Measurements from ENCODE around the gene DUSP9.
A peak's percentile ranks its signal among the peaks of the same experiment; 100 is the strongest.

DUSP9 gene

DNA sequence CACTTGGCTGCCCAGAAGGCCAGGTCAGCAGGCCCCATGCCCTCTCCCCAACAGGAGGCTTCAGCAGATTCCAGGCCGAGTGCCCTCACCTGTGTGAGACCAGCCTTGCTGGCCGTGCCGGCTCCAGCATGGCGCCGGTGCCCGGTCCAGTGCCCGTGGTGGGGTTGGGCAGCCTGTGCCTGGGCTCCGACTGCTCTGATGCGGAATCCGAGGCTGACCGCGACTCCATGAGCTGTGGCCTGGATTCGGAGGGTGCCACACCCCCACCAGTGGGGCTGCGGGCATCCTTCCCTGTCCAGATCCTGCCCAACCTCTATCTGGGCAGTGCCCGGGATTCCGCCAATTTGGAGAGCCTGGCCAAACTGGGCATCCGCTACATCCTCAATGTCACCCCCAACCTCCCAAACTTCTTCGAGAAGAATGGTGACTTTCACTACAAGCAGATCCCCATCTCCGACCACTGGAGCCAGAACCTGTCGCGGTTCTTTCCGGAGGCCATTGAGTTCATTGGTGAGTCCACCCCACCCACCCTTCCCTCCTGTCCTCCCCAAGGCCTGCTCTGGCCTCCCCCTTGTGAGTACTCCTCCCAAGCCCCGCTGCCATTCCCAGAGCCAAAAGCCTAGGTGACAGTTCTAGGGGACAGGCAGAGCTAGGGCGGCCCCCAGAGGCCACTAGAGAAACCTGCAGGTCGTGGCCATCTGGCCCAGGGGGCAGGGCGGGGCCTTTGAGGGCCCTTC, 2.3 kb downstream of the DUSP9 start:
- DNase-seq (ENCODE audit: low read depth in 2 of 2) = no peak

DNA sequence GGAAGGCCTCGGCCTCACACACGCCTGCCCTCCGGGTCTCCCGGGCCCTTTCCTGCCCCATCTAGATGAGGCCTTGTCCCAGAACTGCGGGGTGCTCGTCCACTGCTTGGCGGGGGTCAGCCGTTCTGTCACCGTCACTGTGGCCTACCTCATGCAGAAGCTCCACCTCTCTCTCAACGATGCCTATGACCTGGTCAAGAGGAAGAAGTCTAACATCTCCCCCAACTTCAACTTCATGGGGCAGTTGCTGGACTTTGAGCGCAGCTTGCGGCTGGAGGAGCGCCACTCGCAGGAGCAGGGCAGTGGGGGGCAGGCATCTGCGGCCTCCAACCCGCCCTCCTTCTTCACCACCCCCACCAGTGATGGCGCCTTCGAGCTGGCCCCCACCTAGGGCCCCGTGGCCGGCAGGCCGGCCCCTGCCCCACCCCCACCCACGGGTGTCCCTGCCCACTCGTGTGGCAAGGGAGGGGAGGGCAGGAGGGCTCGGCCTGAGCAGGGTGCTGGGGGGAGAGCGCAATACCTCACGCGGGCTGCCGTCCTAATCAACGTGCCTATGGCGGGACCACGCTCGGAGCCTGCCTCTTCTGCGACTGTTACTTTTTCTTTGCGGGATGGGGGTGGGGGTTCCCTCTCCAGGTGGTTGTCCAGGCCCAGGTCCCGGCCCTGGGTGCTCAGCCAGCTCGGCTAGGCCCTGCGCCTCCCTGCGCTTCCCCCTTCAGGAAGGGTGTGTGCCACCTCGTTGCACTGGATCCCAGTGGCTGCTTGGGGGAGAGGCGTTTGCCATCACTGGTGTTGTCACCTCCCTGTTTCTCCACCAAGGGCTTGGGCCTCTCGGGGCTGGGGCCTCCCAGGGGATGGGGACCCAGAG, 3.1 kb downstream of the DUSP9 start:
- DNase-seq (ENCODE audit: low read depth in 2 of 2) = no peak

DNA sequence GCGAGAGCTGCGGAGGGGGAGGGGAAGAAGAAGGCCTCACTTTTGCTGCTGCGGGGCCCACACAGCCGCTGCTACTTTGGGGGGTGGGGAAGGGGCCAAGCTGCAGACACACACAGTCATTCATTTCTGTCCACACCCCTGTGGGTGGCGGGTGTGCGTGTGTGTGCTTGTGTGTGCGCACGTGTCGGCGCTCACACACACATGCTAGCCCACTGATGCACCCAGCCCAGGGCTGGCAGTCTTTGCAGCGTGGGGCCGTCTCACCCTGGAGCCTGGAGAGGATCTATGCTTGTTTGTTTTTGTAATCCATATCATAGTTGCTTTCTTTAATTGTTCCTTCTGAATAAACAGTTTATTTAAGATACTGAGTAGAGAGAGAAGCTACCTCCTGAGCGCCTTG, 4.0 kb downstream of the DUSP9 start:
- no peak for DNase-seq (ENCODE audit: low read depth in 2 of 2)

DNA sequence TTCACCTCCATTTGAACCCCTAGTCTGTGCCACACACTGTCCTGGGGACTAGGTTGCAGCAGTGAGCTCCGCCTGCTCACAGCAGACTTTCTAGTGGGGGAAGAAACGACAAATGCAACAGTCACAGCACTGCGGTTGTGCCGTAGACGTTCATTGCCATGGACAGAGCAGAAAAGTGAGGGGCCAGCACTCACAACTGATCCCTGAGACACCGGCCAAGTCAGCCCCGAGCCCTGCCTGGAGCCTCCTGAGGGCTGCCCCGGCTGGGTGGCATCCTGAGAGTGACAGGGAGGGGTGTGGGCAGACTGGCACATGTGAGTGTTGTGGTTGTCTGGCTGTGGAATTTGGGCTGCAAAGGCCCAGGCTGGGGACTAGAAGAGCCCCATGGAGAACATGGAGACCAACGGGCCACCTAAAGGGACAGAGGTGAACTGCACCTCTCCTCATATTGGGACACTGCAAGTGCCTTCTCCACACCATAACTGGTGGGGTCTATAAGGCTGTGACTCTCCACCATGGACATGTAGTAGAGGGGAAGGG, 4.6 kb downstream of the DUSP9 start:
- no peak for DNase-seq (ENCODE audit: low read depth in 2 of 2)

DNA sequence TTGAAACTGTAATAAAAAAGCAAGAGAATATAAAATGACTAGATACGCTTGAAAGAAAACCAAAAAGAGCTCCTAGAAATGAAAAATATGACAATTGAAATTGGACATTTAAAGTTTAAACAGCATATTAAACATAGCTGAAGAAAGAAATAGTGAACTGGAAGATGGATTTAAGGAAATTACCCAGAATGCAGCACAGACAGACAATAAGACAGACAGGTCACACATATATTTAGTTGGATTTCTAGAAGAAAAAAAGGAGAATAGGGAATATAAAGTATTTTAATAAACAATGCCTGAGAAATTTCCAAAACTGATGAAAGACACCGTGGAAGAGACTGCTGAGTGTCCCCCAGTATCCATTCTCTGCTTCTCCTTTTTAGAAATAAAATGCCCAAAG, 6.6 kb downstream of the DUSP9 start:
- DNase-seq (ENCODE audit: low read depth in 2 of 2) = no peak

DNA sequence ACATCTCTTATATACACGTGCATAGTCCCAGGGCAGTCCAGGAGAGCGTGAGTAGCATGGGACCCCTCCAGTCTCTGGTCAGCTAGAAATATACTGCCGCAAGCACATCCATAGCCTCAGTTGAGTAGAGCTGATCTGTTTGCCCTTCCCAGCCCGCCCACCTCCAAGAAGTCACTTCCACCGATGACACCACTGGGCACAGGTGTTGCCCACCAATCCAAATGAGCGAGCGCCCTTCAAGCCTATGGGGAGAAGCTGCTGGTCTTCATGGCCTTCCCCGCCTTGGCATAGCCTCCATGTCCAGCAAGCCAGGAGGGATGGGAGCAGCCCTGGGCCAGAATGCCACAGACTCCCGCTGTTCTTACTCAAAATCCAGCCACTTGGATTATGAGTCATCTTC, 10.2 kb downstream of the DUSP9 start:
- DNase-seq (ENCODE audit: low read depth in 2 of 2) = no peak

DNA sequence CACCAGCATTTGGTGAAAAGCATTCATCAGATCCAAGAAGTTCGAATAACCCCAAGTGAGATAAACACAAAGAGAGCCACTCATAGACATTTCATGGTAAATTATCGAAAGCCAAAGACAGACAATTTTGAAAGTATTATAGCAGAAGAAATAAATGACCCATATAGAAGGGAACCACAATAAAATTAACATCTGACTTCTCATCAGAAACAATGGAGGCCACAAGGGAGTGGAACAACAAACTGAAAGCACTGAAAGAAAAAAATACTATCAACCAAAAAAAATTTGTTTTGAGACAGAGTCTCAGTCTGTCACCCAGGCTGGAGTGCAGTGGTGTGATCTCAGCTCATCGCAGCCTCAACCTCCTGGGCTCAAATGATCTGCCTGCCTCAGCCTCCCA, 12.3 kb downstream of the DUSP9 start:
- no peak for DNase-seq (ENCODE audit: low read depth in 2 of 2)

DNA sequence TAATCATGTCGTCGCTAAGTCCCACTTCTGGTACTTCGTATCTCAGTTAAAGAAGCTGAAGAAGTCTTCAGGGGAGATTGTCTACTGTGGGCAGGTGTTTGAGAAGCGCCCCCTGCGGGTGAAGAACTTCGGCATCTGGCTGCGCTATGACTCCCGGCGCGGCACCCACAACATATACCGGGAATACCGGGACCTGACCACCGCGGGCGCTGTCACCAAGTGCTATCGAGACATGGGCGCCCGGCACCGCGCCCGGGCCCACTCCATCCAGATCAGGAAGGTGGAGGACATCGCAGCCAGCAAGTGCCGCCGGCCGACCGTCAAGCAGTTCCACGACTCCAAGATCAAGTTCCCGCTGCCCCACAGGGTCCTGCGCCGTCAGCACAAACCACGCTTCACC, 15.3 kb downstream of the DUSP9 start:
- DNase-seq (ENCODE audit: low read depth in 2 of 2) = no peak

DNA sequence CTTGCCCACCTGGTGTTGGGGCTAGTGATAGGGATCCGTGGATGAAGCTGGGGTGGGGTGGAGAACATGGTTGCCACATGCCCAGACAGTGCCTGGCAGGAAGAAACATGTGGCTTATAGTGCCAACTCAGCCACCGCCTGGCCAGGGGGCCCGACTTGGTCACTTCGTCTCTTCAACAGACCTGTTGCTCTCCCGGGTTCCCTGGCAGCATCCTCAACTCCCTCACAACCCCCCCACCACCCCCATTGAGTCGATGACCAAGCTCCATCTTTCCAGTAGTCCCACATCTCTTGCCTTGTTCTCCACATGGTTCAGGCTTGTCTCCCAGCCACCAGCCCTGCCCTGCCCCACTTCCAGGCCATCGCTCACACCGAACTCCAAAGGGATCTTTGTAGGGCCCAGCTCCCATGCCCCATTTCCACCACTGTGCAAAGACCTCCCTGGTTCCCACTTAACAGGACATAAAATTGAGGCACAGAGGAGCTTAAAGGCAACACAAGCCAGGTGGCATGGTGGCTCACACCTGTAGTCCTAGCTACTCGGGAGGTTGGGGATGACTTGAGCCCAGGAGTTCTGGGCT, 18.8 kb downstream of the DUSP9 start:
- no peak for DNase-seq (ENCODE audit: low read depth in 2 of 2)

DNA sequence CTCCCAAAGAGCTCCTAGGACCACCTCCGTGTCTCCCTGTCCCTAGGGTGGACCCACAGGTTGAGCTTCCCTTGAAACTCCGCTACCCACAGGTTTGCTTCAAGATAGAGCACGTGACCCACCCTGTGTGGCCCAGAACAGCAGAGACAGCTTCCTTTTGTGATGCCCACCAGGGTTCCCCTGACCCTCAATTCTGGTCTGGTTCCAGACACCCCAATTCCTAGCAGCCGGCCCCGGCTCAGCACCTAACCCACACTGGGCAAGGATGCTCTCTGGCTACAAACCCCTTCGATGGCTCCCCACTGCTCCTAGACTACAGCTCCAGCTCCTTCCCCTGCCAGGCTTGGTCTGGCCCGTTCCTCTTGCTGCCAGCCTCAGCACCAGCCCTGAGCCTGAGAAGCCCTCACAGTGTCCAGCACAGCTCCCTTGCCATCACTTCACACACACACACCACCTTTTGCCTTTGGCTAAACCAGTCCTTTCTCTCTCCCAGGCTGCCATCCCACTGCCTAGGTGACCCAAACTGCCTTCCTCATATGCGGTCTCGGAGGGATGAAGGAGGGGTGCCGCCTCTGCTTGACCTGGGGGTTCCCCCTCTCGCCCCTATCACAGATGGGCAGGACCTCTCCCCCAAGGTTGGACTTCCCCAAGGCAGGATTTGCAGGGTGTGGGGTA, 20.4 kb downstream of the DUSP9 start:
- DNase-seq (ENCODE audit: low read depth in 2 of 2) = no peak

DNA sequence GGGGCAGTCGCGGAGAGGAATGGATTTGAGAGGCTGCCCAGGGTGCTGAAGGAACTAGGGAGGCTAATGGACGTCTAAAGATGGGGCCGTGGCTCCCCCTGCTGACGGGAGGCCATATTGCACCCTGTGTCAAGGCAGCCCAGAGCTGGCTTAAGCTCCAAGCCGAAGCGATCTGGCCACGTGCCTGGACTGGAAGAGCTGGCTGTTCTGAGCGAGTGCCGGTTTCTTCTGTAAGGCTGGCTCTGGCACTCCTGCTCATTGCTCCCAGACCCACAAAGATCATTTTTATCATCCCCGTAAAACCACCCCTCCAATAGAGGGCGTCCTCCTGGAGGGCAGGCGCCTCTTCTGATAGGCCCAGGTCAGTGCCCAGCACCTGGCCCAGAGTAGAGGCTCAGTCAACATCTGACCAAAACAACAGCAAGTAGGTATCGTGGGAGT, 21.0 kb downstream of the DUSP9 start:
- DNase-seq (ENCODE audit: low read depth in 2 of 2) = peak; percentile 29 to 41

DNA sequence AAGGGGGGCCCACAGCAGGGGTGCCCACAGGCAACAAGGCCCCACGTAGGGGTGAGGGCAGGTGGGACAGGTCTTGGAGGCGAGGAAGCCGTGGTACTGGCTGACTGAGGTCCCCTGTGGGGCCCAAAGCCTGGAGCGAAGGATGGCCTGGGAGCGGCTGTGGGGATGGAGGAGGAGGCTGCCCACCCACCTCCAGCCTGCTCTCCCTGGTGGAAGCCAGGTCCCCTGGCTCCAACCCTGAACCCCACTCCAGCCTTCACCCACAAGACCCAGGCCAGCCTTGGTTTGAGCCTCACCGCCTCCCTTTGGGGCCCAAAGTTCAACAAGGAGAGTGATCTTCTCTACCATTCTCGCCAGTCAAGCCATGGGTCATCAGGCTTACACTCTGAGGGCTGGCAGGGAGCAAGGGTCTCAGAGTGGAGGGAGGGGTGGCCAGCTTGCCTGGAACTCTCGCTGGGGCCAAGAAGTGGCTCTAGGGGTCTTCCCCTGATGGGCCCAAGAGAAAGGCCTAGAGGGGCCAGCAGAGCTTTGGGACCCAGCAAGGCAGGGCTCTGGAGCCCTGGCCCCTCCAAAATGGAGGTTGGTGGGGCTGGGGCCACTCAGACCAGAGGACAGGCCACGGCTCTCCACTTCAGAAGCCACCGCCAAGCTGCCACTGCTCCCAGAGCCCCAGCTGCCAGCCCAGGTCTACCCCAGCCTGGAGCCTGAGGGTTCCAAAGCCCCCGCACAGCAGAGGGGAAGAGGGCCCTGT, 21.6 kb downstream of the DUSP9 start:
- no peak for DNase-seq (ENCODE audit: low read depth in 2 of 2)

DNA sequence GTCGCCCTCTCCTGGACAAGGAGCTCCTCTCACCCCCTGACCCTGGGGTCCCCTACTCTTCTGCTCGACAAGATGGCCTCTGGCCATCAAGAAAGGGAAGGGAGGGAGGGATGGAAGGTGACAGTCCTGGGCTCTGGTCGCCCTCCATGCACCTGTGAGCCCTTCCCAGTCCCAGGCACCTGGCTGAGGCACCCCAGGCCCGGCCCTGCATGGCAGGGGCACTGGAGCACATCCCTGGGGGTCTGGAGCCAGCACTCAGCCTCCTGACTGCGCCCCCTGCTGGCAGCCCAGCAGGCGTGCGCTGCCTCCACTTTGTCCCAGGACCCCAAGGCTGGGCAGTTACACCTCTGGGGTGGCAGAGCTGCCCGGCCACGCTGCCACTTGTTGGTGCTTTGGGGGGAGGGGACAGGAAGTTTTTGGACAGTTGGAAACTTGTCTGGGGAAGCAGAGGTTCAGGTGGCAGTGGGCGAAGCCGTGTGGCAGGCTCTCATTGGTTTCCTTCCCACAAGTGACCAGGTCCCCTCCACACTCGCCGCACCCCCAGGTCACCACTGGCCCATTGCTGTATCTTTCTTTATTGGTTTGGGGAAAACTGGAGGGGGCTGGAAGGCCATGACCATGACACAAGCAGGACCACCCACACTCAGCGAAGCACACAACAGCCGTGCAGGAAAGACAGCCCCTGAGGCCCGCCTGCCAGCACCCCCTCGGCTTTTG, 22.3 kb downstream of the DUSP9 start:
- DNase-seq (ENCODE audit: low read depth in 2 of 2) = no peak

DNA sequence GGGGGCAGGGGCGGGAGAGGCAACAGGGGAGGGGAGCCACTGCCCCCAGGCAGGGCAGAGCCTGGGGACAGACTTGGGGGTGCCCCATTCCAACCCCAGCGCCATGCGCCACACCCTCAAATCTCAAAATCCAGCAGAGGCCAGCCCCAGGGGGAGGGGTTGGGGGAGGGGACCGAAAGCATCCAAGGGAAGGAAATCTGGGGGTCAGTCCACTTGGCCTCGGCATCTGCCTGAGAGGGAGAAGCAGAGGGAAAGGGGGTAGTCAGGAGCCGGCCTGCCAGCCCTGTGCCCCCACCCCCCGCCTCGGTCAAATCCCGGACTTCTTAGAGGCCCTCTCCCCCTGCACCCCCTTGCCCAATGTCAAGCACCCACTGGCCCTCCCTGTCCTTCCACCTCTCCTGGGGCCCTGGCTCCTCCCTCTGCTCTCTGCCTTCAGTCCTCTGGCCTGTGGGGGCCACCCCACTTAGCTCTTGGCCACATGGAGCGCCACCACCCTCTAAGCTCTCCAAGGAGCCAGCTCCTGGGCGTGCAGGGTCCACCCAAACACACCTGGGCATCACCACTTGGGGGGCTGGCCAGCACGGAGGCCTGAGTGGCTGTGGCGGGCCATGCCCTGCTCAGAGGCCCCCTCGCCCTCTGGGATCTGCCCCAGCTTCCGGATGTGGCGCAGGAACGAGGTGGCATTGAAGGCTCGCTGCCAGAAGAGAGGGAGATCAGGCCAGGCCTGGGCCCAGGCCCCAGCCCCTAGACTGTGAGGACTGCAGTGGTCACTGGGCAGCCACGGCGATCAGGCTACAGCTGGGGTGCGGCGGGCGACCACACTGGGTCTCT, 23.1 kb downstream of the DUSP9 start:
- DNase-seq (ENCODE audit: low read depth in 2 of 2) = no peak

DNA sequence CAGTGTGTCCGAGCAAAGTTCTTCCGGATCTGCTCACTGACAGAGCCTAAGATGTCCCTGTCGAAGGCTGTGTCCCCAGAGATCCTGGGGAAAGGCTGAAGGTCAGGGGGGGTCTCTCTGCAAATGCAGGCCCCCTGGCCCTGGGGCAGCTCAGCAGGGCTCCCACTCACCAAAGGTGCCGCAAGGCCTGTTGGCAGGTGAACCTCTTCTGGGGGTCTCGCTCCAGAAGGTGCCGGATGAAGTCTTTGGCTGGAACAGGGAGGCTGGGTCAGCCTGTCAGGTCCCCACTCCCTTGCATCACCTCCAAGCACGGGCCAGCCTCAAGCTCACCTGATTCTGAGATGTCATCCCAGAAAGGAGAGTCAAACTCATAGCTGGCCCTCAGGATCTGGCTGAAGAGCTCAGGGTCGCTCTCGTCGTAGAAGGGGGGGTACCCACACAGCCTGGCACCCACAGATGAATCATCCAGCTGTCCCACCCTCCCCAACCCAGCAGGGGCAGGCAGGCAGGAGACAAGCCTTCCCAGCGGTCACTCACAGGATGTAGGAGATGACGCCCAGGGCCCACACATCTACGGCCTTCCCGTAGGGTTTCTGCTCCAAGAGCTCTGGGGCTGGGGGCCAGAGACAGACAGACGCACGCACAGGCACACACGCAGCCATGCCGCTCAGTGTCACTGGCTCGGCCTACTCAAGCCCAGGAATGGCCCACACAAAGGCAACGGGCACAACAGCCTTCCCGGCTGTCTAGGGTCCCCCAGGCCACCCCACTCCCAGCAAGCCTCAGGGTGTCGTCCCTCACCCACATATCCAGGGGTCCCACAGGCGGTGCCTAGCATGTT, 24.0 kb downstream of the DUSP9 start:
- DNase-seq (ENCODE audit: low read depth in 2 of 2) = no peak

DNA sequence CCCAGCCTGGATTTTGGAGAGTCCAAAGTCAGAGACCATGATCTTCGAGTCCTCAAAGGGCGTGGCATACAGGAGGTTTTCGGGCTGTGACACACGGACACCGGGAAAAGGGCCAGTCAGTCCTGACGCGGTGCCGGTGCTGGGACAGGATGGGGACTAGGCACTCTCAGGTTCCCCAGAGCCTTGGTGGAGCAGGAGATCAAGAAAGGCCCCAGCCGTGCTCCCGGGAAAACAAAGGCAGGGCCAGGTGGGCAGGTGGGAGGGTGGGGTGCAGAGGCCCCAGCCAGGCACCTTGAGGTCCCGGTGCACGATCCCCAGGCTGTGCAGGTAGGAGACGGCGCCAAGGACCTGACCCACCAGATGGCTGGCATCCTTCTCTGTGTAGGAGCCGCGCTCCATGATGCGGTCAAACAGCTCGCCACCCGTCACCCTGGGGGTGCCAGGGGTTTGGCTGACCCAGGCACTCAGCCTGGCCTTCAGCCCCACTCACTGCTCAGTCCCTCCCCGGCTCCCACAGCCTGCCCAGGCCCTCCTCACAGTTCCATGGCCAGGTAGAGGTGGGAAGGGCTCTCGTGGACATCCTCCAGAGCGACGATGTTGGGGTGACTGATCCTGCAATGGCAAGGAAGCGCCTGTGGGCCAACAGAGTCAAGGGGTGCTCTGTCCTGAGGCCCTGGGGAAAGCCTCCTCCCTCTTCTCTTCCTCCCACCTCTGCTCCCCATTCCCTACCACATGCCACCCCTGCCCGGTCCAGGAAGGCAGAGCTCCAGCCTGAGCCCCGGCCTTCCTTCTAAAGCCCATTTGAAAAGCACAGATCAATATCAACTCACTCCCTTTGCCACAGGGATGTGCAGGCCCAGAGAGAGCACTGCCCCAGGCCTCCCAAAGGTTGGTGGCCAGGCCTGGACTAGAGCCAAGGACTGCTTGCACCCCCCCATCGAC, 24.9 kb downstream of the DUSP9 start:
- DNase-seq (ENCODE audit: low read depth in 2 of 2) = no peak

Measured in fibroblast of skin of left quadriceps (primary cell).